NCI-H2171 (cell line): ENCODE results near the gene ANKRA2.
"Not testable (repeated sequence)": the region's sequence is repeated elsewhere in the genome, so short reads cannot be mapped to it uniquely, and the experiment has no call there.

Source experiments
- DNase-seq: peaks from one replicate; lab custom pipeline; 2025; lab: John Stamatoyannopoulos, UW

ANKRA2 gene

DNA sequence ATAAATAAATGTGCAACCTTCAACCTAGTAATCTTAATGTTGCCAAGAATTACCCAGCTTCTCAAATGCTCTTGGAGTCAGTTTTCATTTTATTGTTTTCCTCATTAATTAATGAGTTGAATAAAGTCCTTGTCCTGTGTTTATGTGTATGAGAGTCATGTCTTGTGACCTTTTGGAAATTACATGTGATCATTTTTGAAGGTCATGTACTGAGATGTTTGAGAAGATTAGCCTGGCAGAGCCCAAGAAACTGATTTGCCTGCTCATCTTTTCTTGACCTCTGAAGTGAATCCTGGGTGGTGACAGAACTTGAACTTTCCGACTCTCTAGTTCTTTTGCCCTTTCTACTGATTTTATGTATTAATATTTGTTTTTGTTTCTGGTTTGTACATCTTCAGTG lies 15.4 kb downstream of the ANKRA2 start:
- no peak for DNase-seq

DNA sequence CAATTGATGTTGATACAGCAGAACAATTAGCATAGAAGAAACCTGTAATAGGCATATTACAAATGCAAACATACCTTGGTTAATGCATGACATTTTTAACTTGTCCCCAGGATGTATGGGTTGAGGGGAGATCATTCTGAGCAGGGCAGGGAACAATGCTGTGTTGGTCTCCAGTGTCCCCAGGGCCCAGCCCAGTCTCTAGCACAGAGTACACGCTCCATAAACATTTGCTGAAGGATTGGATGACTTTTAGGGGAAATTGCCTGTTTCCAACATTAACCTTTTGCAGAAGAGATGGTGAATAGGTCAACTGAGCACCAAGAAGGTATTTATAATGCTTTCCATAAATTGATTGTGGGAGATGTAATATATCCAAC lies 20.0 kb downstream of the ANKRA2 start:
- no peak for DNase-seq

DNA sequence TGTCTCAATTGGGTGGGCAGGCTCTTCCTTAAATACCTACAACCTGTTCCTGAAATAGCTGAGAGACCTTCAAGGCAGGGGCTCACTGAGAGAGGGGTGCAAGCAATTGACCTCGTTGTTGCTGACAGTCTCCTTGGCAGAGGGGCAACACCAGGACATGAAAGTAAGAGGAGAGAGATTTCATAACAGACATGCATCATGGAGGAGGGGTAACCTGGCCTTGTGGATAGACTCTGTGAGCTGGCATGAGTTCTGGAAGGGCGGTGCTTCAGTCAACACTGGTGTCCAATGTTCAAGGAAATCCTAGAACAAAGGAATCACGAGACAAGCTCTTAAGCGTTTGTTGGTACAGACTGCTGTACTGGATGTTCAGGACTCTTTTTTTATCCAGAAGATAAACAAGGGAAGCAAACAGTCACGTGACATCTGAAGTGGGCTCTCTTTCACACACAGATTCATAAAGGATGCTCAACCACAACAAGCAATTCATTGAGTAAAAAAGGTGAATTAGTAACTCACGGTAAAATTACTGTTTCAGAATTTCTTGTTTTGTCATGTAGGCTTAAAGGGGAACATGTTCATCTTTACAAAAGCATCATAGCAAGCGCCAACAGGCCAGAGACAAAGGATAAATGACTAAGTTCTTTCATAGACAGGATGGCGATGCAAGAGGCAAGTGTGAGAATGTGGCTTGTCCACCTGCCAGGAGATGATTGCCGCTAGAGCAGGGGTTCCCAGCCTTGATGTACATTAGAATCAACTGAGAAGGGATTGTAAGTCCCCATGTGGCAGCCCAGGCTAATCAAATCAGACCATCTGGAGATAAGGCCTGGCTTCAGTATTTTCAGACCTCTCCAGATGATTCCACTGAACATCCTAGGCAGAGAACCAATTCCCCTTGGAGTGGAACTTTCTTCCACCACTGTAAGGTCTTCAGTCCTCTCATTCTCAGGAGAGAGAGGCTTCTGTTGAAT lies 20.7 kb downstream of the ANKRA2 start:
- no peak for DNase-seq

DNA sequence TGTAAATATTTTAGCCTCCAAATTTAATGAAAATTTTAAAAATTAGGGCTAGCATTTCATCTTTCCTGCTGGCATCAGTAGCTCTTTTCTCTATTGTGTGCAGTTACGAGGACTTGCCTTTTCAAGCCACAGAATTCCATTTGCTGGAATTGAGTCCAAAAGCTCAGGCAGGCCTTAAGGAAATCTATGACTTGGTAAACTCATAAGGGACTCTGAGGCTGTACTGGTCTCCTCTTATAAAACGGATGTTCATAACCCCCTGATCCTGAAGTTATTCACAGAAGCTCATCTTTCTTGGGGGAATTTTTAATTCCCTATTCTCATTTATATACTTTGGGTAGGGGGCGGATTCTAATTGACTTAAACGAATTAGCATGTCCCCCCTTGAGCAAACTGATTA lies 23.4 kb downstream of the ANKRA2 start:
- no peak for DNase-seq

DNA sequence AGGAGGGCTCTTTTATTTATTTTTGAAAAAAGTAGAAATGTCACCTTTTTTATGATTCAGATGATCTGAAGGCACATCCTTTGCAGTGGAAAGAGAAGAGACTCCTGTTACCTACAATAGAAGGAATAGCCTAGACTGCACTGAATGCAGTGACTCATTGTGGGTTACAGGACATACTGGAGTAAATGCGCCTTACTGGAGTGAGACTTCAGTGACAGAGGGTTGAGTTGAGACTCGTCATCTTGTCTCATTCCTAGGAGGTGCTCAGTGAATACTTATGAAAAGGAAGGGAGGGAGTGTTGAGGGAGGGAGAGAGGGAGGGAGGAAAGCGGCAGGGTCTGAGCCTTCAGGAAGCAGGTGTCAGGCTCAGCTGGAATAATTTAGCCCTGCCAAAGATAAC lies 25.2 kb downstream of the ANKRA2 start:
- DNase-seq, result no peak

DNA sequence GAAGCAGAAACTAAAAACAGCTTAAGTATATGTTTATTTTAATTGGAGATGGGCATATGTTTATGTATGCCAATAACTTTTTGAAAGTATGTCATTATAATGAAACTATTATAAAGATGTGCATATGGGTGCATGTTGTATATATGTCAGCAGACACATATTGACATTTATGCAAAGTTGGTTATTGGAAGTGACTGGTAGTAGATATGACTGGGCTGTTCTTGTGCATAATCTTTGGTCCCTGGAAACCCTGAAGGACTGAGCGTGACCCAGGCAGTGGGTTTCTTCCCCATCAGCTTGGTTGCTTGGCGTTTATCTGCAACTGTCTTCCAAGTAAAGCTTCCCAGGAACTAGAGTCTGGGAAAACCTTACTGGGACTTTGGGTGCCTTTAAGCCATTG lies 25.7 kb downstream of the ANKRA2 start:
- DNase-seq, result no peak

DNA sequence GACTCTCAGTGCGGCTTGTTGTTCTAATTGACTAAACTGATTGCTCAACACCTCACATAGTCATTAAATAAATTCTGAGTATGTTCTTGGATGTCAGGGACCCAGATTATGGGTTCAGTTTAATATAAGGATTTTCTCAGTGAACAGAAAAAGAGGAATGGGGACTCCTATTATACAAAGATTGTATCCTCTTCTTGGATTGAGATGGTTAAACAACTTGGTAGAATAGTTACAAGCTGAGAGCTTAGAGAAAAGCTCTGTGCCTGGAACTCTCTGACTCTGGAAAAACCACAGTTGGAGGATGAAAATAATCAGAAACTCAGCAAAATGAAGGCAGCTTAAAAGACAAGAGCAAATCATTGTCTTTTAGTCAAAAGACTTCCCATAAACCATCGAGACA lies 30.5 kb downstream of the ANKRA2 start:
- DNase-seq, result no peak

DNA sequence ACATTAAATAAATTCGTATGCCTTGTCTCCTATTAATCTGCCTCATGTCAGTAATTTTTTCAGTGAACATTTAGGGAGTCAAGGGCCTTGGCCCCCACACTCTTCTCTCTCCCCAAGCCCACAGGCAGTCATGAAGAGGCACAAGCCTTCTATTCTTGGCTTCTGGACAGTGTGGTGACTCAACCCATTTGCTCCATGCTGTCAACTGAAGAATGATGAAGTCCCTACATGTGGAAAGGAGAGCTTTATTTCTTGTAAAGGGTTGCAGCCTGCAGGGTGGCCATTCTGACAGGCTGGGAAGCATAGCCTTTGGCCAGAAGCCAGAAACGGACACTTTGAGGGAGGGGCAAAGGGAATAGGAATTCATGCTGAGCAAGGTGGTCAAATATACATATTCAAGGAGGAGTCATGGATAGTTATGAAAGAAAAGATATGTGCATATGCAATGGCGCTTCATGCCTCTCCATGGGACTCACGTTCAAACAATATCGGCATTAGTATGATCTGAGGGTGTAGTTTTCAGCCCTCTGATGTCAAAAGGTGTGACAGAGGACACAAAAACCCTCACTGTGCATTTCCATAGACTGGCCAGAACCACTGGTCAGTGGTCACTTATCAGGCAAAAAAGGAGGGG lies 31.3 kb downstream of the ANKRA2 start:
- DNase-seq, result no peak

DNA sequence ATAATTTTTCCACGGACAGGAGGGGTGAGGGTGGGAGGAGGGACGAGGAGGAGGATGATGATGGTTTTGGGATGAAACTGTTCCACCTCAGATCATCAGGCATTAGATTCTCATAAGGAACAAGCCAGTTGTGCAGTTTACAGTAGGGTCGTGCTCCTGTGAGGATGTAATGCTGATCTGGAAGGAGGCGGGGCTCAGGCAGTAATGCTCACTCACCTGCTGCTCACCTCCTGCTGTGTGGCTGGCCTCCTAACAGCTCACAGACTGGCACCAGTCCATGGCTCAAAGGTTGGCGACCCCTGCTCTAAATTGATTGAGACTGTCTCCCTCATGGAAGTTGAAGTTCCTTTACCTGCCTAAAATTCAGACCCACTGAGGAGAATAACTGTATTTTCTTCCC lies 33.2 kb downstream of the ANKRA2 start:
- DNase-seq, result no peak

DNA sequence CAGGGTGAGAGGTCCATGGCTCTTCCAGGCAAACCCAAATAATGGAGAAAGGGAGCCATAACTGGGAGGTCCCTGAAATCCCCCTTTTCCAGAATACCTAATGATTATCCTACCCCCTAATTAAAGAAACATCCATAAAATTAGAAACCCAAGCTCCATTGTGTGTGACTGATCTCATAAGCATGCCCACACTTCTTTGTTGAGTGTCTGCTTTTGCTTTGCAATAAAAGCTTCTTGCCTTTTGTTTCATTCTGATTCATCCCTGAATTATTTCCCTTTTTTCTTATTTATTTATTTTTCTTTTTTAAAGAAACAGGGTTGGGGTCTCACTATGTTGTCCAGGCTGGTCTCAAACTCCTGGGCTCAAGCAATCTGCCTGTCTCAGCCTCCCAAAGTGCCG lies 34.1 kb downstream of the ANKRA2 start:
- no peak for DNase-seq

DNA sequence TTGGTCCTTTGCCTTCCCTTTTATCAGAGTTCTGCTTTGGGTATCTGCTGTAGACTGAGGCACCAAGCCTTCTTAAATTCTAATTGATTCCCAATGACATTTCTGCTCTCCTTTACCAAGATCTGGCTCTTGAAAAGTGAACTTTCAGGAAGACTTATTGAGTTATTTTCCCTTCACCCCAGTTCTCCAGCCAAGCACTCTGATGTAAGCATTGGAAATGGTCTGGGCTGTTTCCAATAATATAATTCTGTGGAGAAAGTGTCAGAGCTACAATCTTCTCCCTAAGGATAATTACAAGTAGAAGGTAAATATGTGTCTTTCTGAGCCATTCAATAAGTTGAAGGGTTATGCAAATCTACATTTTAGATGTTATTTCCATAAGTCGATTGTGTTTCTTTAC lies 36.4 kb downstream of the ANKRA2 start:
- DNase-seq, result no peak

DNA sequence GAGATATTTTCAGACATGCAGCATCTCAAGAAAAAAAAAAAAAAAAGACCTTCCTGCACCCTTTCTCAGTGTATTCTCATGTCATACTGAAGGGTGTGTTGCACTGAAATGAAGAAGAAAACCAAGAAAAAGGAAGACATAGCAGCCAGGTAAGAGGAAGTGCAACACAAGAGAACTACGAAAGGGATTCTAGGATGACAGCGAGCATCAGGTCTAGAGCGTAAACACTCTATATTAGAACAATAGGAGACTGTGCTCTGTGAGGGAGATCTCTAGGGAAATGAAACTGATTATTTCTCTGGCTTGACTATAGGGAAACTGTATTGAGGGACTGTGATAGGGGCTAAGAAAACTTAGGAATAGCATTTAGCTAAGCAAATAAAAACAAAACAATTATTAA lies 37.2 kb downstream of the ANKRA2 start:
- DNase-seq, result no peak

DNA sequence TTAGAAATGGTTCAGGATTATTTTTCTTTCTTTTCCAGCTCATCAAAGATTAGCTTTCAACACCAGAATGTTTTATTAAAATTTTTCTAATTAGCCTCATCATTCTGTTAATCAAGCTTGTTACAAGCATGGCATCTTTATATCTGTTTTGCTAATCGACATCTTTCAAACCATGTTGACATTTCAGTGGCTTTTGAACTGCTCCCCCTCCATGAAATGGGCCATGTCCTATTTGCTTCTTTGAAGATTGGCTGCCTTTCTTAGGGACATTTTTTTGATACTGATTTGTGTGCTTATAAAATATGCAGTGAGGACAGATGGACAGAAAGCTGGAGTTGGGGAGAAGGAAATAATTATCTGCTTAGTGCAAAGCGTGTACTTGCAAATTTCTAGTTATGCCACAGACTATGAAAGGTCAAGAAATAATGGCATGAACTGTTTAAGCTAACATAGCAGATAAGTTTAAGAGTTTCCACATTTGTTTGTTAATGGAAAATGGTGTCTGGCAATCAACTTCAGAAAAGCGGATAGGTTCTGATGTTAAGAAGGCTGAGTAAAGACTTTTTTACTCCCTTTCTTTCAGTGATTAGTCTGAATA lies 39.7 kb downstream of the ANKRA2 start:
- no peak for DNase-seq

DNA sequence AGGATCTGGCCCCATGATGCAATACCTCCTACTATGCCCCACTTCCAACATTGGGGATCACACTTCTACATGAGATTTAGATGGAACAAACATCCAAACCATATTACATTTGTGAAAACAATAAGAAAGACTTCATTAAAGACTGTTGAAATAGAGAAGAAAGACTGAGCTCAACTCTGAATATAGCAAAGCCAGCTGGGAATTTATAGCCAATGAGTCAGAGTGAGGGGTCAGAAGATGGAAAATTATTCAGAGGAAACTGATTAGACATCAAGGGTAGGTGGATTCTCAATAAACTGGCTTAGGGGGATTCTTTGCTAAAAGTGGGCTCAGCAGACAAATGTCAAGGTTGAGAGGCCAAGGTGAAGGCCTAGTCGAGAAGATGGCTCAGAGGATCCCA lies 41.6 kb downstream of the ANKRA2 start:
- DNase-seq, result no peak

DNA sequence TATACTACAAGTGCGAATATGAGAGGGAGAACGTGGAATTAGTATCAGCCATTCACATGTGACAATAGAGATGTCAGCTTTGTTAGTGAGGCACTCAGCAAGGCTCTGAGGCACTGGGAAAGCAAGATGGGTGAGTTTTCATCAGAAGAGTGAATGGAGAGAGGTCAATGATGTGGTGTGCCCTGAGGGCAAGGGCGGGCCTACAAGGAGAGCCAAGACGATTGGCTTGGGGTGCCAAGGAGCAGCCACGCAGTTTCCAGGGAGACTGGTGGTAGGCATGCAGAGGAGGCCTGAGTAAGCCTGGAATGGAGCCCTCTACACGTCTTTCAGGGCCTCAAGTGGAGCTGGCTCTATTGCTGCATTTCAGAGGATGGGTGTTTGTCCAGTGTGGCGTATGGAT lies 42.5 kb downstream of the ANKRA2 start:
- DNase-seq, result no peak

DNA sequence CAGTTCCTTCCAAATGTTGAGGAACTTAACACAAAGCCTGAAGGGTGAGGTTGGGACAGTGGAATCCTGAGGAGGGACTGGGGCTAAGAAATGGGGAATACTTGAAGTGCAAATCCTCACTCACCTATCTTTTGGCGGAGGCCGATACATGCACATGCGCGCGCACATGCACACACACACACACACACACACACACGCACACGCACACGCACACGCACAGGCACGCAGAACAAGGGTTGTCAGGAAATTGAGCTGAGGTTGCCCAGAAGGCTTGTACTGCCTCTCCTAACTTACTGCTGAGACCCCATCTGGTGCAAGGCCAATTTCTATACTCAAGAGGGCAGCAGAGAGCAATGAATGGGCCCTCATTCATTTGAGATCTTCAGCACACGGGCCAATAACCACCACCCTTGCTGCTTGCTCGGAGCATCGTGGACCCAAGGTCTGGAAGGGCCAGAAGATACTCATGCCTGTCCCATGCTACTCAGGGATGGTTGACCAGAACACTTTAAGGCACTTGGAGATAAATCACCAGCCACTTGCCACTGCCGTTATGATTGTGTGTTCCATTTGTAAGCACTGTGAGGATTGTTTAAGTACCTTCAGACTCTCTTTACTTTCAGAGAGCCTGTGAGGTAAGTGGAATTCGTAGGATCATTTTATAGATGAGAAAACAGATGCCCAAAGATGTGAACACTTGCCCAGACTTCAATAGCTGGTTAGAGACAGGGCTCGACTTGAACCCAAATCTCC lies 45.7 kb downstream of the ANKRA2 start:
- DNase-seq, result peak; percentile 31

DNA sequence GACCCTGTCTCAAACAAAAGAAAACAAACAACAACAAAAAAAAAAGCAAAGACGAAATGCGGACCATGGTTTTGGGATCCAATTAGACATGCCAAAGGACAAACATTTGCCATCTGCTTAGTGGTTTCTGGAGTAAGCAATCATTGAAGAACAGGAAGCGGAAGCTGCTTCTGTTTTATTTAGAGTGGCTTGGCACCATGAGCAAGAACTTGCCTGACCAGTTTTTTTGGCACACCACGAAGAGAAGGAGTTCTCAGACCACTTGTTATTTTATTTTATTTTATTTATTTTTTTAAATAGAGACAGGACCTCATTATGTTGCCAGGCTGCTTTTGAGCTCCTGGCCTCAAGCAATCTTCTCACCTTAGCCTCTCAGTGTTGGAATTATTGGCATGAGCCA lies 50.2 kb downstream of the ANKRA2 start:
- no peak for DNase-seq

DNA sequence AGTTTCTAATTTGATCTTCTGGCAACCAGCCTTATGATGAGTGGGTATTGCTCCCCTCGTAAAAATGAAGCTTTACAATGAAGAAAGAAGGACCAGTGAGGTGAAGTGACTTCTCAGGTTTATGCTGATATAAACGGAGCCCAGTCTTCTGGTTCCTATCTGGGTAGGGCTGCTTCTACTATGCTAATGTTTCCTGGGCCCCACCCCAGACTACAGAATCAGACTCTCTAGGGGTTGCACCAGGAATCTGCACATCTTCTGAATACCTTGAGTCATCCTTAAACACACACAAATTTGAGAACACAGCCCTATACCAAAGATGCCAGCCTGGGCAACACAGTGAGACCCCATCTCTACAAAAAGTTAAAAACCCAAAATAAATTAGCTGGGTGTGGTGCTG lies 51.0 kb downstream of the ANKRA2 start:
- DNase-seq, result no peak

DNA sequence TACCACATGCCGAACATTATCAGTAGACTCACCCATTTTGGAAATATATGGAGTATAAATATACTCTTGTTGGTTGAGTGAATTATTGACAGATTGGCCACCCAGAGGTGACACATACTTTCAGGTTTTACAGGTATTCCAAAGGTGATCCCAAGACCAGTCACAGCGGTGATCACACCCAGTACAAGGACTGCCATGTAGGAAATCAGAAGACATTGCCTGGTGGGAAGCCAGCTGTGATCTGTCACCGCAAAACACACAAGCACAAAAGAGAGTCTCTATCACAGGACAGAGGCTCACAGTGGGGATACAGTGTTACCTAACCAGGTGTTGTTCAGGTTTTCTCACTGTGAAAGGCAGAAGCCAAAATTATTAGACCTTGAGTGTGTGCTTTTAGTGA lies 51.4 kb downstream of the ANKRA2 start:
- DNase-seq, result no peak

DNA sequence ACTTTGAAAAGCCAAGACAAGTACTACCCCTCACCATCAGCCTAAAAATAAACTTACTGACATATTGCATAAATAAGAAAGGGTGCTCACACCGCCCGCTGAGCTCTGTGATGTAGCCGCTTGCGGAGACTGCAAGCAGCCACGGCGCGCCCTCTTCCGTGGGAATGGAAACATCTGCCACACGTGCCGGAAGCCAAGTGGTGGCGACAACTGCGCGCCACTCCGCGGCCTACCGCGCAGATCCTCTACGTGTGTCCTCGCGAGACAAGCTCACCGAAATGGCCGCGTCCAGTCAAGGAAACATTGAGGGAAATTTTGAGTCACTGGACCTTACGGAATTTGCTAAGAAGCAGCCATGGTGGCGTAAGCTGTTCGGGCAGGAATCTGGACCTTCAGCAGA lies 56.9 kb downstream of the ANKRA2 start:
- not testable (repeated sequence) for DNase-seq

DNA sequence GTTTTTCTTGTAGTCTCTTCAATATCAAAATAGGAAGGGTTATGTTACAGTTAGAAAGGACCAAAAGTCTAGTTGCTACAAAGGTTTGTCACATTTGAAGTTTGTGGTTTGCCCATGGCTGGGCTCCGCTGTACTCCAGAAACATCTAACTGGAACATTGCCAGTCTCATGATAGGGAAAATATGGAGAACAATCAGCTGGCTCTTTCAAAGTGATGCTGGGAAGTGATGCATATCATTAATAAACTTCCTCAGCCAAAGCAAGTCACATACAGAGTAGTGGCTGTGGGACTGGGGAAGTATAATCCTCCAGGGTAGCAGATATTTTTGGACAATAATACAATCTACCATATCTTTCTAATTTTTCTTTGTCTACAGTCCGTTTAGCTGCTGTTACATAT lies 58.4 kb downstream of the ANKRA2 start:
- DNase-seq, result no peak

DNA sequence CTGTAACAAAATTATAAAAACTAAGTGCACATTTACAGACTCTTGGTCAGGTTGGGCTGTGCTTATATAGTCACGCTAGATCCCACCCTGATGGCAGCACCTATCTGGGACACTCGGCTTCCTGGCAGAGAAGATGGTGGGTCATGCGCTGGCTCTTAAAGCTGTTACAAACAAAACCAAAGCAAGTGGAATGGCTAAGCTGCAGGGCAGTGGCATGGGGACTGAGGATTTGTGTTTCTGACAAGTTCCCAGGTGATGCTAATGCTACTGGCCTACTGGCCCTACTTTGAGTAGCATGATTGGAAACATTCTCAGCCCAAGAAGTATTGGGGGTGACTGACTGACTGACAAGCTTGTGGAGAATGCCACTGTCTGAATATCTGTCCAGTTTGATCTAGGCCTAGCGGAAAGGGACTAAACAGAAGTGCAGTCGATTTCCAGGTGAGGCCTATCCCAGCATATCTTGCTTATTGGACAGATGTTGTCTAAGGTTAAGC lies 58.9 kb downstream of the ANKRA2 start:
- no peak for DNase-seq
